A172 (cell line): ENCODE results near the gene MARVELD1. TPM values are rescaled to one million over a fixed set of nuclear protein-coding genes. Genes with fewer than 3 reads are reported as not detected.
"Not testable (repeated sequence)": the region's sequence is repeated elsewhere in the genome, so short reads cannot be mapped to it uniquely, and the experiment has no call there.

Source experiments
- DNase-seq: peaks from one replicate; pipeline ENCODE4 v3.0.0-alpha.2; 2015; ENCODE audit warnings: low spot score
- total RNA-seq: library from RNA; depleted of rRNA; stranded (reverse); fragments of >200 nt; shearing (Covaris generic); gene quantifications from 2 replicates; pipeline ENCODE4 v1.2.3, GENCODE V29; 2014; rRNA removed

Gene MARVELD1
- total RNA-seq = 68.2 and 69.7 TPM in 2 replicates

DNA sequence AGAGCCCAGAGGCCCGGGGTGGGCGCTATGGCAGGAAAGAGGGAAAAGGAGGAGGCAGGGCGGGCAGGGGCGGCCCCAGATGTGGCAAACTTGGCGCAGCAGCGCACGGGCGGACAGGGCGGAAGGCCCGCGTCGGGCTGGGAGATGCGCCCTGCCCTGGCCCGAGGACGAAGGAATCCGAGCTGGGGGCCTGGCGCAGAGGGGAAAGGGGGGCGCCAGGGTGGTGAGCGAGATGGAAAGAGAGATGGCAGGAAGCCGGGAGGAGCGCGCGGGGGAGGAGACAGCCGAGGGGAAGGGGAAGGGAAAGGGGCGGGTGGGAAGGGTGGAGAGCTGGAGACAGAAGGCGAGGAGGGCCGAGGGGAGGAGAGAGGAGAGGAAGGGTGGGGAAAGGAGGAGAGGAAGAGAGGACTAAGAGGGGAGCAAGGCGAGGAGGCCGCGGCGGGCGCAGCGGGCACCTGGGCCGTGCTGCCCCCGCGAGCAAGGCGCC is at the start of gene MARVELD1:
Gene MARVELD1 (plus strand): TSS at position 392 of the 487 bp plus-strand sequence. CDS start 147 bp downstream, outside the sequence.
- DNase-seq = peak; percentile 68

DNA sequence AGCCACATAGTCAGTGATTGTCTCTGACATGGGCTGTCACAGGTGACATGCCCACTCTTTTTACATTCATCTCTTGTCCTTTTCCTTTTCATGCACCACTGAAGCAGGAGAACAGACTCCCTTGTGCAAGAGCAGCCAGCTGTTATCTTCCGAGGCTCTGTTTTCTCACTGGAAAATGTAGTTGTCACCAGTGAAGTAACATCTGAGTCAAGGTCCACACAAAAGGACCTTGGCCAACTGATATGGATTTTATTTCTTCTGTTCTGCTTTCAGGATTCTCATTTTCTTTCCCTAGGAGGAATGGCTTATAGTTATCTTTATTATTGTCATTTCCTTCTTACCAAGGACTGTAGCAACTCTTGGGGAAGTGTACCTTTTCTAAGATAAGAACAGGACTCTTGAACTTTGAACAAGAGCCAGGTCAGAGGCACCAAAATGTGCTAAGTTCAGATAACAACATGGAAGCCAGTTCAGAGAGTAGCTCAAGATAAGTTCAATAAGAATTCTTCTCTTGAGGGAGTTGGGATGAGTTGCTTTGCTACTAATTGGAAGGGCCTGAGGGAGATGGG is 49.2 kb upstream of the MARVELD1 start:
- no peak for DNase-seq

DNA sequence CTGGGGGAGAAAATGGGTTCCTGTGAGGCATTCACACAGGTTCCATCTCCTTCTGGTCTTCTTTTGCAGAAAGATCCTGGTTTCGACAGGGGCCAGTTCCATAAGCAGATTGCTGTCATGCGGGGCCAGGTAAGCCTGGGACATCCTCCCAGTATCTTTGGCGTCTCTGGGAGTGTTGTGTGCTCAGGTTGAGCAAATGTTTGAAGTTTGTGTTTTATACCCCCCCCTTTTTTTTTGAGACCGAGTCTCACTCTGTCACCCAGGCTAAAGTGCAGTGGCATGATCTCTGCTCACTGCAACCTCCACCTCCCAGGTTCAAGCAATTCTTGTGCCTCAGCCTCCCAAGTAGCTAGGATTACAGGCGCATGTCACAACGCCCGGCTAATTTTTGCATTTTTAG is 46.5 kb upstream of the MARVELD1 start:
- no peak for DNase-seq

DNA sequence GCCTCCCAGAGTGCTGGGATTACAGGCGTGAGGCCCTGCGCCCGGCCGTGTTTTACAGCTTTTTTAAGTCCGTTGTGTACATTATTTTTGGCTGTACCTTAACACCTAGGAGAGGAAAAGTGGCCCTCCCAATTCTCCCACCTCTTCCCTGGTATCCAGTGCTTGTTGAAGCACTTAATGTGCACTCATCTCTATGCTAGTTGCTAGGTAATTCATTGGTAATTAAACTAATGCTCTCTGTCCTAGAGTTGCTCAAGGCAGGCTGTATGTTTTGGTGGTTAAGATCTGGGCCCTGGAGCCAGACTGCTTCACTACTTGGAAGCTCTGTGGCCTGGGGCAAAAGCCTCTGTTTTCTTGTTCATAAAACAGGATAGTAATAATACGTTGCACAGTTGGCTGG is 46.1 kb upstream of the MARVELD1 start:
- DNase-seq = no peak

DNA sequence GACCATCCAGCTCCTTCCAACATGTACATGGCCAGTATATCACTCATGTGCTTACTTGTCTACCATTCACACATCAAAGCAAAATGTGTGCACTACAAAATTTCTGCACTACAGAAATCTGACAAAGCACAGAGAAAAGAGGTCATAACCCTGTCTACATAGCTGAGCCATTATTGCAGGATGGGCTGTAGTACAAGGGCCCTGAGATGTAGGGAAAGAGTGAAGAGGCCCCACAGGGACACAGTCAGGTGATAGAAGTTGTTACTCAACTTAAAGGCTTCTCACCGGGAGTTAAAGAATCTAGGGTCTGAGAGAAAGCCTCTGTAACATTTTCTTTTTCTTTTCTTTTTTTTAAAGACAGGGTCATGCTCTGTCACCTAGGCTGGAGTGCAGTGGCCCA is 44.0 kb upstream of the MARVELD1 start:
- no peak for DNase-seq

DNA sequence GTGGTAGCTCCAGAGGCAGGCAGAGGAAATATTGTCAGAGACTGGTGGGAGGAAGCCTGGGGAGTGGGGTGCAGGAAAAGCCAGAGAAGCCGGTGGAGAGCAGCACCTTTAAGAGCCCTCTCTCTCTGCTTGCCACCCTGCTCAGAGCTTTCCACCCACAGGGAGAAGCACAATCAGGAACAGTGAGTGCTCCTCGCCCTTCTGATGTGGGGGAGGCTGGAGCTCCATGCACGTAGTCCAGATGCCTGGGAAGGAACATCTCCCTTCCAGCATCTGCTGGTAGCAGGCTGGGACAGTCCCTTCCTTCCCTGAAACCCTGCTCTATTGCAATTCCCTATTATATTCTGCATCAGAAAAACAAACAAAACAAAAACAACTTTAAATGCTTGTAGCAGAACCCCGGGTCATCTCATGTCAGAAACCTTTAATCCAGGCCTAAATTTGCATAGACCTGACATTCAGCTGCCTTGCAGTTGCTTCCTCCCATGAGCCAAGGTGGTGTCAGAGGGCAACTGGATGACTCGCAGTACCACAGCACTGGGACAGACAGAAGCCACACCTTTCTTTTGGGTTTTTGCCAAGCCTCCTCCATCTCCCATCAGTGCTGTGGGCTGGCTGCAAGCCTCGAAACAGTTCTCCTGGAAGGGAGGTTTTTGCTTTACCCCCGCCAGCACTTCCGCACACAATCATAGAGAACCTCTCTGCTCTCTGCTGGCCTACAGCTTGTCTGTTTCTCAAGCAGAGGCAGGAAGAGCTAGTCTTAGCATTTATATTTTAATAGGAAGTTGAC is 39.6 kb upstream of the MARVELD1 start:
- DNase-seq = peak; percentile 75

DNA sequence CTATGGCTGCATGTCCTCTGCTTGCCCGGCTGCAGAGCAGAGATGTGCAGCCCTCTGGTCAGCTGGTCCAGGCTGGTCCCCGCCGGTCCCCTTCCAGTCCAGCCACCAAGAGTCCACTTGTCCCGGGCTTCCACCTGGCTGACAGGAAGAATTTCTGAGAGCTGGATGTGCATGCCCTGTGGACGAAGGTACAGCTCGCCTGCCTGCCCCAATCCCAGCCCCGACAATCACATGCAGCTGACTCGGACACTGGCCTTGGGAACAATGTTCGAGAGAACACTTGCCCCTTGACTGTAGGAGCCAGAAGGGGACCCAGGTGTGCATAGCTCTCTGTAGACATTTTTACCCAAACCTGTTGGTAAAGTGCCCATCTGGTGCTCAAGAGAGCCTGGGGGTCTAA is 38.3 kb upstream of the MARVELD1 start:
- DNase-seq = no peak

DNA sequence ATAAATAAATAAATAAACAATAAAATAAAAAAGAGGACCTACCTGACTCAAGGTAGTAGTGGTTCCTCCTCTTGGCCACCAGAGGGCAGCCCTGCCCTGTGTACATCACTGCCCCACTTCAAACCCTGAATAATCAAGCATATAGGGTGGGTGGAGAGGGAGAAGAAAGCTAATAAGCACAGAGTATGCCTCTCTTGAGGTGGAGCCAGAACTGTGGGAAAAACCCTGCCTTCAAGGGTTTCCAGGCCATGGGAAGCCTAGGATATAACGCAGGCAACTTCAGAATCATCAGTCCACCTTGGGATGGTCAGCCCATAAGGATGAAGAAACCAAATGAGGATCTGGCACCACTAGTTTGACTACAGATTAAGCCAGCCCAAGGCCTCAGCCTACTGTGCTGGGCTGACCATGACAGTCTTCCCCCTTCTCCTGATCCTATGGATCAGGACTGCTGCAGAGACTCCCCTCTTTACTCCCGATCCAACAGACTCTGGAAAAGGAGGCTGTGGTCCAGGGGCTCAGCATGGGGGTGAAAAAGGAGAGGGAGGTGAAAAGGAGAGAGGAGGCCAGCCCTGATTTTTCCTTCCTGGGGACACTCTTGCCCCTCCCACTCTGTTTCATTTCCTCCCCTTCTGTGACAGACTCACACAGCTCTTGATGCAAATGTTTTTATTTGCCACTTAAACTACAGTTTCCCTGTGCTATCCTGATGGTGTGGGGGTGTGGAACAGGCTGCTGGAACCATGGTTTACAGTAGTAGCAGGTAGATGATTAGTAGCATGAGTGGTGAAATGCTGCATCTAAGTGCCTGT is 36.6 kb upstream of the MARVELD1 start:
- DNase-seq = peak; percentile 57

DNA sequence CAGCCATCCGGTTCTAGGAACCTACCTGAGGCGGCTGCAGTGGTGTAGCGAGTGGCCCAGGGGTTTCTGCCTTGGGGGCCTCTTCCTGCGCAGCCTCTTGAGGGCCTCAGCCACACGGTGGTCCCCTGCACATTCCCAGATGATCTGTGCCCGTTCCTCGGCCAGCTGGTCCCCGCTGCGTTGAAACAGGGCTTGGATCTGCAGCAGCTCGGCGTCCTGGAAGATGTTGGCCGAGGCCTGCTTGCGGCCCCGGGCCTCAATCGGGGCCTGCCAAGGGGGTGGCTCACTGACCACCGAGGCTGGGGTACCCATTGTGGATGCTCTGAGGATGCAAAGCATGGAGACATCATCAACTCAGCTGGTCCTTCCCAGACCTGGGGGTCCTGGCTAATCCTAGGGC is 33.9 kb upstream of the MARVELD1 start:
- DNase-seq = no peak

DNA sequence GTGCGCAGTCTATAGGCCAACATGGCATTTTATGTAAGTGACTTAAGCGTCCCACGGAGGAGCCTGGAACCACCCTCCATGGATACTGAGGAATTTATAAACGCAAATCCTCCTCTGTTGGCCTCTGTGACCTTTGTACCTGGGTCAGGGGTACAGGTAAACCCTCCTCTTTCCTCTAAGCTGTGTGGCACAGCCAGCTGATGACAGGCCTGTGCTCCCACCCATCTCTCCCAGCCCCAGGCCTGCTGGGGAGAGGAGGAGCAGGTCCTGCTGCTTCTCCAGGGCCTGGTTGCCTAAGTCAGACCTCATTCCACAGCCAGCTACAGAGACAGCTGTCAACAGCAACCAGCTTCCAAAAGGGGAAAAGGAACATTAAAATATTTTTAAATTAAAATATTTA is 31.5 kb upstream of the MARVELD1 start:
- DNase-seq = no peak

DNA sequence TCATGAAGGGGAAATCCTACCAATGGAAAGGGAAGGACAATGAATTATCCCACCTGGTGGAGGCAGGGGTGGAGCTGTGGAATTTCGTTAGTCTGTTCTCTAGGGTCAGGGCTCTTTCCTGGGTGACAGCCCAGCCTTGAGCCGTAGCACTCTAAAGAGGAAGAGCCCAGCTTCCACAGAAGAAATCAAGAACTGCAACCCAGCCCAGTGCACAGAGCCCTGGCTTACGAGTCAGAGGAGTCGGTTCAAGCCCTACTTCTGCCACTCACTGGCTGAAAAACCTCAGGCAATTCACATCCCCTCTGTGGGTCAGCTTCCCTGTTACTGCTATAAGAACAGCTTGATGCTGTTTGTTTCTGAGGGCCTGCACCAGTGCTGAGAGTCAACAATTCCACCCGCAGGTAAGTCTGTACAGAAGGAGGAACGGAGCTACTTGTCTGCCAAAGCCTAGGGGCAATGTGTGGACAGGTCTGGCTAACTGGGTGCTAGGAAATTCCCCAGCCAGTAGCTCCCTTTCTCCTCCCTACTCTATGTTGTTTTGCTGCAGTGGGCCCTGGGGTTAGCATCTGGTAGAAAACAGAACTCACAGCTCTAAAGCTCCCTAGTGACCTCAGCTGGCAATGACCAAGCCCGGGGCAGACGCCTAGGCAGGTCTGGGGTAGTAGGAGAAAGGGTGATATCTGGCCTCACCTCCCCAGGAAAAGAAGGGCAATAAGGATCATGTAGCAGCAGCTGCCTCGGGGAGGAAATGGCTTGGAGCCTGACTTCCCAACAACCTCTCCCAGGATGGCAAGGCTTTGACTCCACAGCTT is 29.8 kb upstream of the MARVELD1 start:
- peak; percentile 47 for DNase-seq

DNA sequence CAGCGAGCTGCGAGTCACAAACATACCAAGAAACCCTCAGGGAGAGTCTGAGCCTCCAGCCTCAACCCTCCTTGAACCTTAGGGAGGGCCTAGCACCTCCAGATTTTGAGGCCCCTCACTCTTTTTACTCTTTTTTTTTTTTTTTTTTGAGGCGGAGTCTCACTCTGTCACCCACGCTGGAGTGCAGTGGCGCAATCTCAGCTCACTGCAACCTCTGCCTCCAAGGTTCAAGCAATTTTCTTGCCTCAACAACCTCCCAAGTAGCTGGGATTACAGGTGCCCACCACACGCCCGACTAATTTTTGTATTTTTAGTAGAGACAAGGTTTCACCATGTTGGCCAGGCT is 29.2 kb upstream of the MARVELD1 start:
- not testable (repeated sequence) for DNase-seq

DNA sequence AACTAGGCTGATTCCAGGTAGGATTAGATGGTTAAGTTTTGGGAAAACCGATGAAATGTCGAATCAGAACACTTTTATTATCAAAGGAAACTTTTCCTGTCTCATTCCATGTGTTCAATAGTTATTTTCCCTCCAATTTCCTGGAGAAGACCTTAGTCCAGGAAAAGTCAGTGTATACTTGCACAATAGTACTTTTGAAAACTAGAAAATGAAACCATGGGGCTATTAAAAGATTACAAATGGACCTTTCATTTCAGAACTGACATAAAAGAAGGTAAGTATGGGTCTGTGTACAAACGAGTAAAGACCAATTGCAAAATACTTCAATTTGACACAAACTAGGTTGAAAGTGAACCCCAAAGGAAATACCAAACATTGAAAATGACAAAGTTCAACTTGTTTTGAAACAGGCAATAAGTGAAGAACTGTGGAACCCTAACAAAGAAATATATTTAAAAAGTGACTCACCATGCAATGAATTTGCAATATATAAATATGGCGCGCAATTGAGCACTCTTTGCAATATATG is 28.6 kb upstream of the MARVELD1 start:
- no peak for DNase-seq

DNA sequence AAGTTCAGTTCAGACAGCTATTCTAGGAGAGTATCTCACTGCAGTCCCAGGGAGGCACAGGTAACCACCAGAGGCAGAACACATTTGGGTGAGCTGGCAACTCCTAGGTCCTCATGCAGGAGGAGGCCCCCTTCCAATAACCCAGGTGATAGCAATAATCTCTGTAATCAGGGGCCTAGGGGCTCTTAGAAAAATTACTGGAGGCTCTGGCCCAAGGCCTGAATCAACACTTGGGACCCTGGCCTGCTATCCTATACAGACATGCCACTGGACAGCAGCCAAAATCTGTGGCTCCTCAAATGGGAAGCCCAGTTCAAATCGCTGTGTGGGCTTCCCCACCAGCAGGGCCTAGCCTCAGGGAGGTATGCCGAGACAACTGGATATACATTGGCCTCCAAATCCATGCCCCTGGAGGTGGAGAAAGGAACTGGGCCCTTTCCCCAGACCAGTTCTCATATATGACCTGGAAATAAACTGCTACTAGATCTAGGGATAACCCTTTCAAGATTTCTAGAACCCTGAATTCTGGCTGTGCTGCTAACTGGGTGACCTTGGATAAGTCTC is 28.1 kb upstream of the MARVELD1 start:
- peak; percentile 16 for DNase-seq

DNA sequence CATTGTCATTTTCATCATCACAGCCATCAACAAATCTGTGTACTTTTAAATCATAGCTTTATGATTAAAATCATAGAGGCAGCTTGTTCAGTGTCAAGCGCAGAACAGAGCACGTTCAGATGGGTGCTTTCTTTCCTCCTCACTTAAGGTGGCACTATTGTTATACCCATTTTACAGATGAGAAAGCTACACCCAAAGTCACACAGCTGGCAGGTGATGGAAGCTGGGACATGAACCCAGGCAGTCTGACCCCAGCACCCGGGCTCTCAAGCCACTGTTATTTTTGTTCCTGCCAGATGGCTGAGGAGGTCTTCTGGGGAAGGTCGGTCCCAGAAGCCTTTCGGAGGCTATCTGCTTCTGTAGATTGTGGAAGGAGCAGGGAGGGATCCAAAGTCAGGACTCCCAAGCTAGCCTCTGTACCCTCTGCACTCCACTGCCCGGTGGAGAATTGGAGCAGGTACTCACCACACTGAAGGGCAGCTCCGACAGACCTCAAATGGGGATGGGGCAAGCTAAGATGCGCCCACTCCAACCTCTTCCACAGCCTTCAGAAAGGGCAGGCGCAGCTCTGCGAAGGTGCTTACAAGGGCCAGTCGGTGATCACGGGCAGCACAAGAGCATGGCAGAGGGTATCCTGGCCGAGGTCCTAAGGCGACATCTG is 27.1 kb upstream of the MARVELD1 start:
- DNase-seq = peak; percentile 16

DNA sequence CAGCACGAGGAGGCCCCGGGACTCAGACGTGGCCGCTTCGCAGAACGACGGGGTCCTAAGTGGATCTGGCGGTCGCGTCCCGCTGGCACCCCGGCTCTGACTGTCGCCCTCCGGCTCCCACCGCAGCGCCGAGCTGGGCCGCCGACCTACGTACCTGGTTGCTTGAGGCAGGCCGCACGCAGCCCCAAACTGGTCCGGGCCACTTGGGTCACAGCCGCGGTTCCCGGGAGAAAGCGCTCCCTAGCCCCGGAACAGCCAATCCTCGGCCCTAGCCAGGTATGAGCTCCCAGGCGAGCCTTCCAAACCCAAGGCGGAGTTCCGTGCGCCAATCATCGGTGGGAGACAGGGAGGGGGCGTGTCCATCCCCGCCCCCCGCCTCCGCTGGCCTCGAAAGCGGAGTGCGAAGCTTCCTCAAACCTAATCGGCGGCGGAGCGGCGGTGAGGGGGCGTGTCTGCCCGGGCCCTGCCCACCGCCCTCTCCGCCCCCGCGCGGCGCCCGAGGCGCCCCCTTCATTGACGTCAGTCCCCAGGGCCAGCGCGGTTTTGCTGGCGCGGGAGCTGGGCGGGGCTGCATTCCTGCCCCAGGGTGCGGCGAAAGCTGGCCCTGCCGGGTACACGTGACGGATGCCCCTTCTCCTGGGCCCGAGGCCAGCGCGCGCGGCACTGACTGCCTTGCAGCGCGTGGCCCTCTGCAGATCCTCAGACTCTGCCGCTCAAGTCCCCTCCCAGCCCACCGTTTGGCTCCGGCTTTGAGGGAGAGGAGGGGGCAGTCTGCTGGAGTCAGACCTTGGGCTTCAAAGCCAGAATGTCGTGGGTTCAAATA is 26.4 kb upstream of the MARVELD1 start, which contains the start of gene AVPI1:
Gene AVPI1 (minus strand): TSS at position 280 of the 823 bp plus-strand sequence. CDS start 7,336 bp downstream, outside the sequence.
- DNase-seq = peak; percentile 96

DNA sequence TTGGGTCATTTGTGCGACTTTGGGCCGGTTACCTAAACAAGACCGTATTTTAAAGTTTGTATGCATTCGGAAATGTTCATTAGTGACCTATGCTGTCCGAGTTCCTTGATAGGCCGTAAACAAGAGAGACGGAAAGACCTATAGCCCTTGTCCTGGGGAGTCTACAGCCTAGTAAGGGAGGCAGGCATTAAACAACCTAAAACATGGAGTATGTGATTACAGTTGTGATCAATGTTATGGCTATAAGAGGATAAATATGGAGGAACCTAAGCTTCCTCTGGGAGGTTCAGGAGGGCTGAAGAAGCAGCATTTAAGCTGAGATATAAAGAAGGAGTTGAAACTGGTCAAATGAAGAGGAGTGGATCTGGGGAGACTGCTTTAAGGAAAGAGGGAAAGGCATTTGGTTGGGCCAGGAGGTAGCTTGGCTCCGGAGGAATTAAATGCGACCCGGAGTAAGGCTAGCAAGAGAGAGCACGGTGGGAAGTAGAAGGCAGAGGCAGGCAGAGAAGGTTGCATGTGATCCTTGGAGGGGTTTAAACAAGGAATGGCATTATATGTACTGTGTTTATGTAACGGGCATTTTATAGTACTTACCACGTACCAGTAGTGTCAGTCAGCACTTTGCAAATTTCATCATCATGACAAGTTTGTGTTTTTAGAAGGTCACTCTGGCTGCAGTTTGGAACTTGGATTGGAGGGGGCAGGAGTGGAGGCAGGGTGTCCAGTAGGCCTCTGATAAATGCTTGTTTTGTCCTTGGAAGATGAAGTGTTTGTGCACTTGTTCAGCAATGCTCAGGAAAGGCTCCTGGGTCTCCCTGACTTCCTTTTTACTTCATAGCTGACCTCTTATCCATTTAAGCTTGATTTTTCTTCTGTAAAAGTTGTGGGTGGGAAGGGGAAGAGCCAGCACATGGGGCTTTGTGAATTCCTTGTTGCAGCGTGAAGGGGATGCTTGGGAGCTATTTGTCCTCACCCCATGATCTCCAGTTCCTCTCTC is 25.4 kb upstream of the MARVELD1 start:
- peak; percentile 59 for DNase-seq

DNA sequence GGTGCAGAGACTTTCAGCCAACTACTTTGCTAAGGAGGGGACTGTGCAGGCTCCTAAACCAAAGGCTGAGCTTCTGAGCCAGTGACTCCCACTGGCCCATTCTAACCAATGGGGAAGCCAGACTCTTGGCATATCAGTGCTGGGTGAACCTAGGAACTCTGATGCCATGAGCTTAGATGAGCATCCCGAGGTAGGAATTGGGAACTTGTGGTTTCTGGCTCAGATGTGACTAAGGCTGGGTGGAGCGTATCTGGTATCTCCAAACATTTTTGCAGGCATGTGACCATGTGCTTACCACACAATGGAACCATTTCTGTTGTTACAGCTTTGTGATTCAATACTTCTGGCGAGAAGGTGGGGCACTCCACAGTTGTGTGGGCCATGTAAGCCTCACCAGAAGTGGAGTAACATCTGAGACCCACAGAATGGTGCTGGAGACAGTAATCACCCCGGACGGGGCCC is 23.9 kb upstream of the MARVELD1 start:
- peak; percentile 99 for DNase-seq
